ENCODE data around the gene NPAS3.

NPAS3 gene

DNA sequence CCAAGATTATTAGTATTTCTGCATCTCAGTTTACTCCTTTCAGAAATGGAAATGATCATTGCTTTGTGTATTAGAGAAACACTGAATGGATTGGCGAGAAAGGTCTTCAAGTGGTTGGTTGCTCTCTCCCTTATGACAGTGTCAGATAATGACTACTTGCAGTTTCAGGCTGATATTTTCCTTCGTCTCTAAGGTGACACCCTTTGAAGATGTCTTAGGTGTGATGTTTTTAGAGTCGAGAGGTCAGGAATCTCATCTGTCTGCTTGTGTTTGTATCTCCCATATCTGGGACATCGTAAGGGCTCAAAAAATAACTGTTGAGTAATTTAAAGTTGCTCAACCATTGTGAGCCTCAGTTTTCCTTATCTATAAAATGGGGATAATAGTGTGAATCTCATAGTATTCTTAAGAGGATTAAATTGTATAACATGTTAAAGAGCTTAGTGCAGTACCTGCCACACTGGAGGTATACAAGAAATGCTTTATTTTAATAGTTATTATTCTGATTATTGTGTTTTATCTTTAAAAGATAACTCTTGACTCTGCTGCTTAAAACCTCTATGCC is 40.1 kb downstream of the NPAS3 start:
- no peaks in the 10 kb centered on the region for H3K27me3 ChIP-seq (ENCODE audit: insufficient read depth, low read length, poor library complexity, severe bottlenecking)
- H3F3A ChIP-seq (ENCODE audit: low read depth) = no peaks in the 10 kb centered on the region
- H4K20me1 ChIP-seq (ENCODE audit: insufficient read depth, low read length, poor library complexity, severe bottlenecking) = no peaks in the 10 kb centered on the region
- no peaks in the 10 kb centered on the region for H3K4me1 ChIP-seq (ENCODE audit: insufficient read depth, low read length, poor library complexity, severe bottlenecking)
- H3K79me2 ChIP-seq (ENCODE audit: insufficient read depth, low read length) = no peaks in the 10 kb centered on the region
- no peak overlapping the region for H3K4me3 ChIP-seq (ENCODE audit: low read length, poor library complexity, severe bottlenecking)
- no peak overlapping the region for H2AFZ ChIP-seq (ENCODE audit: low read length)
- H3K36me3 ChIP-seq (ENCODE audit: insufficient read depth, low read length) = no peaks in the 10 kb centered on the region
- no peak overlapping the region for H3K9ac ChIP-seq (ENCODE audit: low read depth, low read length, poor library complexity, severe bottlenecking)
- TF ChIP-seq, protein P1, sequence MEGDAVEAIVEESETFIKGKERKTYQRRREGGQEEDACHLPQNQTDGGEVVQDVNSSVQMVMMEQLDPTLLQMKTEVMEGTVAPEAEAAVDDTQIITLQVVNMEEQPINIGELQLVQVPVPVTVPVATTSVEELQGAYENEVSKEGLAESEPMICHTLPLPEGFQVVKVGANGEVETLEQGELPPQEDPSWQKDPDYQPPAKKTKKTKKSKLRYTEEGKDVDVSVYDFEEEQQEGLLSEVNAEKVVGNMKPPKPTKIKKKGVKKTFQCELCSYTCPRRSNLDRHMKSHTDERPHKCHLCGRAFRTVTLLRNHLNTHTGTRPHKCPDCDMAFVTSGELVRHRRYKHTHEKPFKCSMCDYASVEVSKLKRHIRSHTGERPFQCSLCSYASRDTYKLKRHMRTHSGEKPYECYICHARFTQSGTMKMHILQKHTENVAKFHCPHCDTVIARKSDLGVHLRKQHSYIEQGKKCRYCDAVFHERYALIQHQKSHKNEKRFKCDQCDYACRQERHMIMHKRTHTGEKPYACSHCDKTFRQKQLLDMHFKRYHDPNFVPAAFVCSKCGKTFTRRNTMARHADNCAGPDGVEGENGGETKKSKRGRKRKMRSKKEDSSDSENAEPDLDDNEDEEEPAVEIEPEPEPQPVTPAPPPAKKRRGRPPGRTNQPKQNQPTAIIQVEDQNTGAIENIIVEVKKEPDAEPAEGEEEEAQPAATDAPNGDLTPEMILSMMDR (conservative IDR thresholded peaks at IDR 0.05; ENCODE audit: low read length) = no peak
- no peak for TF ChIP-seq EZH2phosphoT487 (IDR thresholded peaks at IDR 0.05; ENCODE audit: borderline replicate concordance)
- no peaks in the 10 kb centered on the region for H3K9me2 ChIP-seq (replicated peaks; ENCODE audit: low read depth, low read length)
- H3K4me2 ChIP-seq (ENCODE audit: low read depth, low read length, poor library complexity, severe bottlenecking) = no peak overlapping the region
- H3K9me3 ChIP-seq (ENCODE audit: insufficient read depth, low read depth, low read length) = no peaks in the 10 kb centered on the region

DNA sequence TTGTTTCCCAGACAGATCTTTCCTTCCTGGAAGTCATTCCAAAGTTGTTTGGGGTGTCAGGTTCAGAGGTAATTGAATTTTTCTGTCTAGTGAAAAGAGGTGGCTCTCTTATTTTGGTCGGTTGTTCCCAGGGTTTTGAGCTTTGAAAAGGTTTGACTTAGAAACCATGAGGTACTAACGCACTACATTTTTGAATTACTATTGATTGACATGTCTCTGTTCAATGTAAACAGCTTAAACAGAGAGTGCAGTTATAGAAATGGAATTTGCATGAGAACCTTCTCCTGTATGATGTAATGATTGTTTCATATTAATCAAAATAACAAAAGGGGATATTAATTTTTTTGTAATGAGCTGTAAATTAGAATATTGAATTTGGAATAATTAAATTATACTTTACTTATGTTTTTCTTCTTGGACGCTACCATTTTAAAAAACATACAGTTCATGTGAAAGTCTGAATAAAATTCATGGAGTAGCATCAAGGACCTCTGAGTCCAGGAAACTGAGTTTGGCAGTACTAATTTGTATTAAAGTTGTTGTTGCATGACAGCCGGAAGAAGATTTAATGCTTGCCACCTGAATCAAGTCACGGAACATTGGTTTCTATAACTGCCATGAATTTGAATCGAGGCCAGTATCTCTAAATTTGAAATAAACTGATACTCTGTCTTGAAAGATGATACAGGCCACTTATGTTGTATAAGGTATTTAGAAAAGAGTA is 41.7 kb downstream of the NPAS3 start:
- Histone ChIP-seq H3K36me3 (ENCODE audit: insufficient read depth, low read length) (no peaks in the 10 kb centered on the region), H3K9me2 (replicated peaks; ENCODE audit: low read depth, low read length) (no peaks in the 10 kb centered on the region), H3K4me3 (ENCODE audit: low read length, poor library complexity, severe bottlenecking) (no peak overlapping the region), H4K20me1 (ENCODE audit: insufficient read depth, low read length, poor library complexity, severe bottlenecking) (no peaks in the 10 kb centered on the region), H3K79me2 (ENCODE audit: insufficient read depth, low read length) (no peaks in the 10 kb centered on the region), H2AFZ (ENCODE audit: low read length) (no peak overlapping the region), H3K4me1 (ENCODE audit: insufficient read depth, low read length, poor library complexity, severe bottlenecking) (no peaks in the 10 kb centered on the region), H3K4me2 (ENCODE audit: low read depth, low read length, poor library complexity, severe bottlenecking) (no peak overlapping the region), H3K9me3 (ENCODE audit: insufficient read depth, low read depth, low read length) (no peaks in the 10 kb centered on the region), H3K27me3 (ENCODE audit: insufficient read depth, low read length, poor library complexity, severe bottlenecking) (no peaks in the 10 kb centered on the region), H3K9ac (ENCODE audit: low read depth, low read length, poor library complexity, severe bottlenecking) (no peak overlapping the region), H3F3A (ENCODE audit: low read depth) (no peaks in the 10 kb centered on the region)
- TF ChIP-seq, protein P1 (conservative IDR thresholded peaks at IDR 0.05; ENCODE audit: low read length) = no peak
- TF ChIP-seq EZH2phosphoT487 (IDR thresholded peaks at IDR 0.05; ENCODE audit: borderline replicate concordance) = no peak

DNA sequence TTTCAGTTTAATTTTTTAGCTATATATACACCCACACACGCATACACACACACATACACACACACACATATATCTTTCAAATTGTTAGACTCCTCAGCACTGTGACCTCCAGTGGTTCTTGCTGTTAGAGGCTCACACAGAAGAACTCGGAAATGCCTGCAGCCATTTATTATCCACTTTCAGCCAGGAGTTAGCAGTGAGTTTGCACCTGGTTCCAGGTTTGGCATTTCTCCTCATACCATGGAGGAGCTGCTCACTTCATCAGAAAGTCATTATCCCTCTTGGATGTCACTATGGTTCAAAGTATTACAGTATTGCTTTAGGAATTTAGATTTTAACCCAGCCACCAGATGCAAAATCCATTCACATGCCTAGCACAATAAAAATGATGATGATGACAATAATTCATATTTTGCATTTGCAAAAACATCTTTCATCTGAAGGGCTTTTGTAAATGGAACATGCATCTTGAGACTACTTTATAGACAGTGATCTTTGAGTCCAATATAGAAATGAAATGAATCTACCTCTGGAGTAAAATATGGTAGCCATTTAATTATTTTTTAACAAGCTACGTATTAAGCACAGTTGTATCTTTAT is 42.3 kb downstream of the NPAS3 start:
- Histone ChIP-seq H2AFZ (ENCODE audit: low read length) (no peak overlapping the region), H3K79me2 (ENCODE audit: insufficient read depth, low read length) (no peaks in the 10 kb centered on the region), H3K9me2 (replicated peaks; ENCODE audit: low read depth, low read length) (no peaks in the 10 kb centered on the region), H3K9me3 (ENCODE audit: insufficient read depth, low read depth, low read length) (no peaks in the 10 kb centered on the region), H3K36me3 (ENCODE audit: insufficient read depth, low read length) (no peaks in the 10 kb centered on the region), H3F3A (ENCODE audit: low read depth) (no peaks in the 10 kb centered on the region), H3K4me1 (ENCODE audit: insufficient read depth, low read length, poor library complexity, severe bottlenecking) (no peaks in the 10 kb centered on the region), H4K20me1 (ENCODE audit: insufficient read depth, low read length, poor library complexity, severe bottlenecking) (no peaks in the 10 kb centered on the region), H3K4me3 (ENCODE audit: low read length, poor library complexity, severe bottlenecking) (no peak overlapping the region), H3K9ac (ENCODE audit: low read depth, low read length, poor library complexity, severe bottlenecking) (no peak overlapping the region), H3K27me3 (ENCODE audit: insufficient read depth, low read length, poor library complexity, severe bottlenecking) (no peaks in the 10 kb centered on the region), H3K4me2 (ENCODE audit: low read depth, low read length, poor library complexity, severe bottlenecking) (no peak overlapping the region)
- TF ChIP-seq, protein P1 (conservative IDR thresholded peaks at IDR 0.05; ENCODE audit: low read length) = no peak
- no peak for TF ChIP-seq EZH2phosphoT487 (IDR thresholded peaks at IDR 0.05; ENCODE audit: borderline replicate concordance)

Measured in Loucy (cell line).